Neural progenitor cell (in vitro differentiated cells): Measurements from ENCODE around the gene PCSK2. TPM values are rescaled to one million over a fixed set of nuclear protein-coding genes. Genes with fewer than 3 reads are reported as not detected.

Experiments
- DNase-seq: peaks from one replicate; pipeline ENCODE4 v3.0.0-alpha.2; 2016; ENCODE audit warnings: low spot score
- H2AFZ ChIP-seq: fragments of 200-600 bp; sonication (generic); replicated peaks from 2 replicates; pipeline ENCODE4 v1.6.1; 2016; ENCODE audit warnings: antibody characterized with exemption
- H3F3A ChIP-seq: fragments of 200-600 bp; sonication (generic); 2 replicates; pipeline ENCODE4 v1.6.1; 2016; ENCODE audit warnings: antibody characterized with exemption, low read depth
- H3K27ac ChIP-seq: fragments of 200-600 bp; sonication (generic); 2 replicates; pipeline ENCODE4 v1.5.1; 2016; ENCODE audit warnings: mild to moderate bottlenecking
- H3K27me3 ChIP-seq: fragments of 200-600 bp; sonication (generic); 2 replicates; pipeline ENCODE4 v1.6.1; 2016; ENCODE audit warnings: mild to moderate bottlenecking, moderate library complexity
- H3K36me3 ChIP-seq: fragments of 200-600 bp; sonication (generic); 2 replicates; pipeline ENCODE4 v1.5.1; 2016
- H3K4me1 ChIP-seq: fragments of 200-600 bp; sonication (generic); 2 replicates; pipeline ENCODE4 v1.6.1; 2016; ENCODE audit warnings: mixed run types
- H3K4me2 ChIP-seq: fragments of 200-600 bp; sonication (generic); 2 replicates; pipeline ENCODE4 v1.6.1; 2016
- H3K4me3 ChIP-seq: fragments of 200-600 bp; sonication (generic); 2 replicates; pipeline ENCODE4 v1.5.1; 2016
- H3K79me2 ChIP-seq: fragments of 200-600 bp; sonication (generic); 2 replicates; pipeline ENCODE4 v1.6.1; 2016; ENCODE audit warnings: low read depth
- H3K9ac ChIP-seq: fragments of 200-600 bp; sonication (generic); 2 replicates; pipeline ENCODE4 v1.6.1; 2016
- H3K9me3 ChIP-seq: fragments of 200-600 bp; sonication (generic); 2 replicates; pipeline ENCODE4 v1.5.1; 2016; ENCODE audit warnings: low read depth
- H4K20me1 ChIP-seq: fragments of 200-600 bp; sonication (generic); 2 replicates; pipeline ENCODE4 v1.6.1; 2016; ENCODE audit warnings: low read depth
- H3K27ac Mint-ChIP-seq: 3 replicates; pipeline ENCODE4 v1.8.0; 2021; ENCODE audit warnings: mixed read lengths
- H3K27me3 Mint-ChIP-seq: 2 replicates; pipeline ENCODE4 v1.8.0; 2022; ENCODE audit warnings: low read depth, mild to moderate bottlenecking, inconsistent platforms, moderate library complexity, mixed read lengths; ENCODE audit not compliant: insufficient read depth
- H3K36me3 Mint-ChIP-seq: 3 replicates; pipeline ENCODE4 v1.8.0; 2021; ENCODE audit warnings: mixed read lengths
- H3K4me1 Mint-ChIP-seq: 3 replicates; pipeline ENCODE4 v1.8.0; 2021; ENCODE audit warnings: mixed read lengths
- H3K4me3 Mint-ChIP-seq: 3 replicates; pipeline ENCODE4 v1.8.0; 2021; ENCODE audit warnings: mild to moderate bottlenecking, moderate library complexity, mixed read lengths
- H3K9me3 Mint-ChIP-seq: 3 replicates; pipeline ENCODE4 v1.8.0; 2020; ENCODE audit warnings: mixed read lengths
- EZH2 ChIP-seq: fragments of 200-600 bp; sonication (generic); IDR thresholded peaks from 2 replicates; pipeline ENCODE4 v1.6.1; 2017; ENCODE audit warnings: antibody characterized with exemption, mild to moderate bottlenecking, moderate library complexity
- EZH2phosphoT487 ChIP-seq: fragments of 200-600 bp; sonication (generic); IDR thresholded peaks from 2 replicates; pipeline ENCODE4 v1.6.1; 2017; ENCODE audit warnings: antibody characterized with exemption
- total RNA-seq: library from RNA; depleted of rRNA; stranded (reverse); fragments of >200 nt; gene quantifications from 2 replicates; pipeline ENCODE4 v1.2.3, GENCODE V29; 2015; ENCODE audit warnings: low replicate concordance
- TF ChIP-seq, protein P1 (sequence below): fragments of 200-600 bp; sonication (generic); IDR thresholded peaks from 2 replicates; pipeline ENCODE4 v1.5.1; 2017; ENCODE audit warnings: antibody characterized with exemption, mild to moderate bottlenecking

PCSK2 gene
- total RNA-seq, 1 donor from 2014 or later: 0.07 TPM

DNA sequence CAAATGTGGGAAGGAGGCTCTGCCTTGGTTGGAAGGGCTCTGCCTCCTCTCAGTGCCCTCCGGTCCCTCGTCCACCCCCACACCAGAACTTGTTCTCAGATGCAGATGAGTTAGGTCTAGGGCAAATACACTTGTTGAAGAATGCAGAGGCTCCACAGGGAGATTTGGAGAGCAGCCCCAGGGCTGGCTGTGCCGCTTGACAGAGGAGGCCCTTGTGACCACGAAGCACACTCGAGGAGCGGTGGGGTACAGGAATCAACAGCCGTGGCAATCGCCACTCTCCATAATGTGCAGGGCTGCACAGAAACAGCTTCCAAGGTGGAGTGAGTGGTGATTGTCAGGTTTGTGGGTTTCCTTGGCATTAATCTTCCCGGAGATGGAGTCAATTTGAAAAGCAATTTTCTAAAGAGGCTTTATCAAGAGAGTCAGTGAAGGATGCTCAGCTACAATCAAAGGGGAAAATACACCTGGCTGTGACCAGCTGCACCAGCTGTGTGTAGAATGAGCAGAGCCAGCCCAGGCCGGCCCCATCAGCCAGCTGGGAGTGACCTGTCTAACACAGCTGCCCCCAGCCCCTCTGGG lies 244.9 kb downstream of the PCSK2 start:
- Histone ChIP-seq H3K4me3 (no peak overlapping the region), H3K9ac (no peak overlapping the region), H3K79me2 (no peaks in the 10 kb centered on the region), H3K4me1 (no peaks in the 10 kb centered on the region), H3K4me2 (no peak overlapping the region), H3K9me3 (no peaks in the 10 kb centered on the region), H2AFZ (no peak overlapping the region), H3F3A (no peaks in the 10 kb centered on the region), H3K27me3 (no peaks in the 10 kb centered on the region), H3K27ac (no peak overlapping the region), H4K20me1 (no peaks in the 10 kb centered on the region), H3K36me3 (no peaks in the 10 kb centered on the region)
- Mint-ChIP-seq H3K4me1 (peaks cover 16% of the 10 kb centered on the region), H3K27me3 (peaks cover 7% of the 10 kb centered on the region), H3K9me3 (no peaks in the 10 kb centered on the region), H3K36me3 (no peaks in the 10 kb centered on the region), H3K27ac (no peak overlapping the region), H3K4me3 (no peak overlapping the region)
- TF ChIP-seq EZH2phosphoT487 (no peak), EZH2 (no peak)
- TF ChIP-seq, protein P1, sequence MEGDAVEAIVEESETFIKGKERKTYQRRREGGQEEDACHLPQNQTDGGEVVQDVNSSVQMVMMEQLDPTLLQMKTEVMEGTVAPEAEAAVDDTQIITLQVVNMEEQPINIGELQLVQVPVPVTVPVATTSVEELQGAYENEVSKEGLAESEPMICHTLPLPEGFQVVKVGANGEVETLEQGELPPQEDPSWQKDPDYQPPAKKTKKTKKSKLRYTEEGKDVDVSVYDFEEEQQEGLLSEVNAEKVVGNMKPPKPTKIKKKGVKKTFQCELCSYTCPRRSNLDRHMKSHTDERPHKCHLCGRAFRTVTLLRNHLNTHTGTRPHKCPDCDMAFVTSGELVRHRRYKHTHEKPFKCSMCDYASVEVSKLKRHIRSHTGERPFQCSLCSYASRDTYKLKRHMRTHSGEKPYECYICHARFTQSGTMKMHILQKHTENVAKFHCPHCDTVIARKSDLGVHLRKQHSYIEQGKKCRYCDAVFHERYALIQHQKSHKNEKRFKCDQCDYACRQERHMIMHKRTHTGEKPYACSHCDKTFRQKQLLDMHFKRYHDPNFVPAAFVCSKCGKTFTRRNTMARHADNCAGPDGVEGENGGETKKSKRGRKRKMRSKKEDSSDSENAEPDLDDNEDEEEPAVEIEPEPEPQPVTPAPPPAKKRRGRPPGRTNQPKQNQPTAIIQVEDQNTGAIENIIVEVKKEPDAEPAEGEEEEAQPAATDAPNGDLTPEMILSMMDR: no peak
- no peak for DNase-seq

DNA sequence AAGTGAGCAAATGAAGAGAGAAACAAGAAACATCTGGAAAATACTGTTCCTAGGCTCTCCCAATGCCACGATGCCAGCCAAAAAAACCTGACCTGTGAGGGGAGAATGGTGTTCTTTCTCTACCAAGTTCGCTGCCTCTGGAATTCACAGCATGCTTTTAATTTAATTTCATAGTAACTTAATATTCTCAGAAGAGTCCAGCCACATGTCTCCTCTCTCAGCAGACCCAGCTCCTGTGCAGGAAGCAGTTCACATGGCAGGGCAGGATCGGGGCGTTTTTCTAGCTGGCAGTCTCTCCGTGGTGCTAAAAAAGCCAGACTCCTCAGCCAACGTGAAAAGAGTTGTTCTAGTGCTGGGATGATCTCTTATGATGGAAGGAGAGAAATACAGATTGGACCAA lies 246.8 kb downstream of the PCSK2 start:
- DNase-seq: no peak
- H4K20me1 ChIP-seq: no peaks in the 10 kb centered on the region
- H3K27ac ChIP-seq: no peak overlapping the region
- no peaks in the 10 kb centered on the region for H3K9me3 ChIP-seq
- H3K27ac Mint-ChIP-seq: no peak overlapping the region
- H2AFZ ChIP-seq: no peak overlapping the region
- no peak overlapping the region for H3K4me3 Mint-ChIP-seq
- no peaks in the 10 kb centered on the region for H3K36me3 Mint-ChIP-seq
- no peaks in the 10 kb centered on the region for H3F3A ChIP-seq
- H3K36me3 ChIP-seq: no peaks in the 10 kb centered on the region
- H3K9me3 Mint-ChIP-seq: no peaks in the 10 kb centered on the region
- H3K79me2 ChIP-seq: no peaks in the 10 kb centered on the region
- peaks cover 7% of the 10 kb centered on the region for H3K27me3 Mint-ChIP-seq
- no peaks in the 10 kb centered on the region for H3K4me1 ChIP-seq
- no peak overlapping the region for H3K9ac ChIP-seq
- H3K4me2 ChIP-seq: no peak overlapping the region
- TF ChIP-seq, protein P1: no peak
- TF ChIP-seq EZH2: no peak
- H3K27me3 ChIP-seq: no peaks in the 10 kb centered on the region
- H3K4me3 ChIP-seq: no peak overlapping the region
- peaks cover 16% of the 10 kb centered on the region for H3K4me1 Mint-ChIP-seq

DNA sequence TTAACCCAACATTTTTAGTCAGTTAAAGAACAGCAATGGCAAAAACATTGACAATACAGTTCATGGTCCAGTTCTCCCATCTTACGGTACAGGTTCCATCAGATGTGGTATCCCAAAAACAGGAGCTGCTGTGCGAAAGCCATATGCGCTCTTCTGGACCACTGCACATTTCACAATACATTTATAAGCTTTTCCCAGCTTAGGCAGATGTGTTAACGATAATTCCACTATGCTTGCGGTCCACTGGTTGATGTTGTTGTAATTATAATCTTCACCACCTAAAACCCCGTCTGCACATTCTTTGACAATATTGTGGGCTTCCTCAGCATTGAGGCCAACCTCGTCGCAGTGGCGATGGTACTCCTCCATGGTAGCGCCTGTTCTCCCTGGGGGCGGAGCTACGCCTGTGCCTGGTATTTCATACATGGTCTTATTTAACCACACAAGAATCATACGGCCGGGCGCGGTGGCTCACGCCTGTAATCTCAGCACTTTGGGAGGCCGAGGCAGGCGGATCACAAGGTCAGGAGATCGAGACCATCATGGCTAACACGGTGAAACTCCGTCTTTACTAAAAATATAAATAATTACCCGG lies 252.3 kb downstream of the PCSK2 start:
- Mint-ChIP-seq H3K36me3 (no peaks in the 10 kb centered on the region), H3K9me3 (no peaks in the 10 kb centered on the region), H3K4me3 (no peak overlapping the region), H3K4me1 (no peaks in the 10 kb centered on the region), H3K27ac (no peak overlapping the region), H3K27me3 (peaks cover 6% of the 10 kb centered on the region)
- Histone ChIP-seq H3K4me2 (no peak overlapping the region), H3K4me1 (no peaks in the 10 kb centered on the region), H3K79me2 (no peaks in the 10 kb centered on the region), H3K36me3 (no peaks in the 10 kb centered on the region), H3K4me3 (no peak overlapping the region), H2AFZ (no peak overlapping the region), H3F3A (no peaks in the 10 kb centered on the region), H3K9me3 (no peaks in the 10 kb centered on the region), H3K27me3 (no peaks in the 10 kb centered on the region), H3K9ac (no peak overlapping the region), H4K20me1 (no peaks in the 10 kb centered on the region), H3K27ac (no peak overlapping the region)
- no peak for DNase-seq
- TF ChIP-seq, protein P1: no peak
- TF ChIP-seq EZH2 (no peak), EZH2phosphoT487 (no peak)
